Left lobe of liver (tissue), 2 donors: Measurements from ENCODE around the gene ILKAP. TPM values are rescaled to one million over a fixed set of nuclear protein-coding genes. Genes with fewer than 3 reads are reported as not detected.
A peak's percentile ranks its signal among the peaks of the same experiment; 100 is the strongest.

Source experiments
- ATAC-seq: fragments of 200-7000 bp; cut with Tn5 transposase; one replicate; pipeline ENCODE4 v1.9.1; 2020; ENCODE audit warnings: mild to moderate bottlenecking, moderate library complexity
- DNase-seq: peaks from one replicate; pipeline ENCODE4 v3.0.0-alpha.2; 2020; ENCODE audit warnings: low spot score
- total RNA-seq: library from RNA; stranded (reverse); gene quantifications from one replicate; pipeline ENCODE4 v1.2.1, GENCODE V29; 2021
- donor health status: DM: no; HTN: no; CAD: no; lungs with moderate emphysema.
- donor health status: DM: no; HTN: yes; CAD: no.

ILKAP gene
- total RNA-seq, 1 donor from 2014 or later, result 20.1 TPM

DNA sequence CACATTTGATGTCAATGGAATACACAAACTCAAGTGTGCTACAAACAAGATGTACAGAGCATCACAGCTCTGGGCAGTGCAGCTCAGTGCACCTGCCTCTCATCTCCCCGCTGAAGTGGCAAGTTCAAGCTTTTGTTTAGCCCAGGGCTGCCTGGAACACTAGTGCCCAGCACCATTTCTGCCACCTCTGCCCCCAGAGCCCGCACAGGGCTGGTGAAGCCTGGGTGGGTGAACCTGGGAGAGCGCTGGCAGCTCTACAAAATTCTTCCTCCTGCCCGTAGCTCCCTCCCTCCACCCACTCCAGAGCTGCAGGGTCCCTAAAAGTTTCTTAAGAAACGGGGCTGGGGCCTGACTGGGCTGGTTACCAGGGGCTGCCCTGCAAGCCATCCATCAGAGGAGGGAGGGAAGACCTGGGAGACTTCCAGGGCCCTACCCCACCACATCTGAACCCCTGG, 34.8 kb upstream of the ILKAP start:
- ATAC-seq (no peak), DNase-seq (no peak)

DNA sequence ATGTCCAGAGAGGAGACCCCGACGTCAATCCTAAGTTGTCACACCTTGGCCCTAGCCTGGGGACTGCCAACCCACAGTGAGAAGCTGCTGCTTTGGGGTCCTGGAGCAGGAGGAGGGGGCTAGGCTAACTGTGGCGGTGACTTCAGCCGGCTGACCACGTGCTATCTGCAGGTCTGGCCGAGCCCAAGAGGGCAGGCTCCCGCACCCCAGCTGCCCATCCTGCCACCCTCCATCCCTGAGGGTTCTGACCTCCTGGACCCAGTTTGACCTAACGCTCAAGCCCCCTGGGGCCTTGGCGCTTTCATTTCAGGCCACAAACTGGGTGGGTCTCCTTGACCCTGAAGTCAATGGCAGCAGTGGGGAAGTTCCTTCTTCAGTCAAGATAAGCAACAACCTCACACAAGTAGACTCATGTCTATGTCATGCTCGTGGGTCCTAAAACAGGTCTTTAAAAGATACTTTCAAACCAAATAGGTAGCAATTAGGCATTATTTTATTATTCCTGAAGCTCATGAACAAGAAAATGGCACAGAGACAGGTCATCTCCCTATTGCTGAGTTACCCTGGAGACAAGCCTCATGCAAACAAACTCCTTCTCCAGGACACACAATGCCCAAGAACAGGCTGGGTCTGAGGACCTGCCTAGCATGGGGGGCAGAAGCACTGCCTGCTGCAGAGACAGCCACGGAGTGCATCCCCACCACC, 34.1 kb upstream of the ILKAP start:
- DNase-seq (no peak), ATAC-seq (no peak)

DNA sequence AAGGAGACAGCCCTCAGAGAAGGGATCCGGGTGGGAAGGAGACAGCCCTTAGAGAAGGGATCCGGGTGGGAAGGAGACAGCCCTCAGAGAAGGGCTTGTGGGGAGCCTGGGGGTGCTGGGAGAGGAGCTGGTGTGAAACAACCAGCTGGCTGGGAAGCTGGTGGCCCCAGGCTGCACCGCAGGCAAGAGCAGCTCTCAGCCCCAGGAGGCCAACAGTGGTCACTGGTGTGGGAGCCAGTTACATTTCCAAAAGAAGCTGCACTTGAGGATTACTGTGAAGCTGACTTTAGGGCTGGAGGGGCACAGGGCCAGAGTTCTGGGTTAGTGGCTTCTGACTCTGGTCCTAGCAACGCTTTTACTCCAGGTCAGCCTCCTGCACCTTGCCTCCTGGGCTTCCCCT, 33.1 kb upstream of the ILKAP start:
- ATAC-seq, result no peak

DNA sequence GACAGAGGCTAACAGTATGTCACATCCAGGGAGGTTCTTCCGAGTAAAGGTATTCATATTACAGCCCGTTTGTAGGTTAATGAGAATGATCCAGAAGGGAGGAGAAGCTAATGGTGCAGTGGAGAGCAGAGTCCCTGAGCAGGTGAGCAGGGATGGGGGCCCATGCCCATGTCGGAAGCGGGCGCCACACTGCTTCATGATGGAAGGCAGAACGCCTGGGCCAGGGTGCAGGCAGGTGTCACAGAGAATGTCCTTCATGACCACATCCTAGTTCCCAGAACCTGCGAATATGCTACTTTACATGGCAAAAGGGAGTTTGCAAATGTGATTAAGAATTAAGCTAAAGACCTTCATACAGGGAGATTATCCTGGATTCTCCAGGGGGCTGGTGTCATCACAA, 32.4 kb upstream of the ILKAP start:
- ATAC-seq (no peak), DNase-seq (no peak)

More for the DNA sequence above, 33.1 kb upstream of the ILKAP start:
- DNase-seq, result no peak

DNA sequence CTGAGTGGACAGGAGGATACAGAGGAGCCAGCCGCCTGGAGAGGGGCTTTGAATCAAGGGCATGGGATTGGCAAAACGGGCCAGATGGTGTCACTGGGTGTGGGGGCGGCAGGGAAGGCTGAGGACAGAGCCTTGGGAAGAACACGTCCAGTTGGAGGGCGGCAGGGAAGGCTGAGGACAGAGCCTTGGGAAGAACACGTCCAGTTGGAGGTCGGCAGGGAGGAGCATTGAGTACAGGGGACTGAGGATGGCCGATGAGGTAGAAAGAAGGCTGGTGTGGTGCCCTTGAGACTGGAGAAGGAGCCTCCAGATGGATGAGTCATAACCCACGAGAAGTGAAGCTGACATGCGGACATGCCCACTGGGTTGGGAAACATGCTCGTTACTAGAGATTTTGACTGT, 31.8 kb upstream of the ILKAP start:
- ATAC-seq, result no peak
- no peak for DNase-seq

DNA sequence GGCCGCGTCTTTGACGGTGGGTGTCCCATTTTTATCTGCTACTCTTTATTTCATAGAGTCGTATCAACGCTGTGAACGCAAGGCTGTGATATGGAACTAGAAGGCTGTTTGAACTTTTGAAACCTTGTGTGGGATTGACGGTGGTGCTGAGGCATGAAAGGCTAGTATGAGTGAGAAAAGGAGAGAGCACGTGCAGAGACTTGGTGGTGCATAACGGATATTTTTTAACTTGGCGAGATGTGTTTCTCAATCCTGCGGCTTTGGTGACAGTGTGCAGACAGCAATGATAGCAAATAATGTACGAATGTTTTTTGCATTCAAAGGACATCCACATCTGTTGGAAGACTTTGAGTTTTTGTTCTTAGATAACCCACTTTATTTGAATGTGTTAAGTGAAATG, 30.1 kb upstream of the ILKAP start:
- ATAC-seq (no peak), DNase-seq (no peak)

DNA sequence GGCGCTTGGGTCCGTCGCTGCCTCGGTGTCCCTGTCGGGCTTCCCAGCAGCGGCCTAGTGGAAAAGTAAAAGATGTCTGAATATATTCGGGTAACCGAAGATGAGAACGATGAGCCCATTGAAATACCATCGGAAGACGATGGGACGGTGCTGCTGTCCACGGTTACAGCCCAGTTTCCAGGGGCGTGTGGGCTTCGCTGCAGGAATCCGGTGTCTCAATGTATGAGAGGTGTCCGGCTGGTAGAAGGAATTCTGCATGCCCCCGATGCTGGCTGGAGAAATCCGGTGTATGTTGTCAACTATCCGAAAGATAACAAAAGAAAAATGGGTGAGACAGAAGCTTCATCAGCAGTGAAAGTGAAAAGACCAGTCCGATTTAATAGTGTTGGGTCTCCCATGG, 28.3 kb upstream of the ILKAP start:
- no peak for DNase-seq
- ATAC-seq, result no peak

DNA sequence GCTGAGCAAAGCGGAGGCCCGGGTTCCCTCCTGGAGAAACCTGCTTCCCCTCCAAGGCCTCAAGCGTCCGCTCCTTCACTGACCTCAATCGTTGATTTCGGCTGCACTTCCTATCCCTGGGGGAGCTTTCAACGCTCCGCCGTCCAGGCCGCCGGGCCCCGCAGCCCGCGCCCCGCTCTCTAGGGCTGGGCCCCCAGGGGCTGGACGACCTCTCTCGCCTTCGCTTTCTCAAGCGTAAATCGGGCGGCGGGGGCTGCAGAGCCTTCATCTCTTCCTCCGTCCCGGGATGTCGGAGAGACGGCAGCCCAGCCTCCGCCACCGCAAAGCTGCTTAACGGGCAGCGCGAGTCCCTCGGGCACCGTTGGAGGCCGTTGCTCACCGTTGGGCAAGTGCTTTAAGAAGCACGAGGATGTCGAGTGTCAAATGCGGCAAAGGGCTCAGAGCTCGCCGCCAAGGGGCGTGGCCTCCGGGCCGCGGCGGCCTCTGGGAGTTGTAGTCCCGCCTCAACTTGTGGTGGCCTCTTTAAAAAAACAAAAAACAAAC, 27.8 kb upstream of the ILKAP start:
- ATAC-seq (peak; percentile 68), DNase-seq (no peak)

DNA sequence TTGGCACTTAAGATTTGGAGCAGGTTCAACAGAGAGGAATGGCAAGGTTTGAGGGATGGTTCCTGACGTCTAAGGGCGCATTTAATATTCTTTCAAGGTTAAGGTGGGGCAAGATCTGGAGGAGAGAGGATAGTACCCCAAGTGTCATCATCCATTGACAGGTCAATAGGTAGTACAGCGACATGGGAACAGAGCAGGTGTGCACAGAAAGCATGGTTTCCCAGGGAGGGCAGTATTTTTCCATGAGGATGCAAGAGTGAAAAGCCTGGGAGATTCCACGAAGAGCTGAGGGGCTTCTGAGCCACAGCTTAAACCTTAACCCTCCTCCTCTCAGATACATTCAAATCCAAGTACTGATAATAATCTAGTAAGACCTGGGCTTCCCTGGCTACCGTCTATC, 27.2 kb upstream of the ILKAP start:
- ATAC-seq (no peak), DNase-seq (no peak)

DNA sequence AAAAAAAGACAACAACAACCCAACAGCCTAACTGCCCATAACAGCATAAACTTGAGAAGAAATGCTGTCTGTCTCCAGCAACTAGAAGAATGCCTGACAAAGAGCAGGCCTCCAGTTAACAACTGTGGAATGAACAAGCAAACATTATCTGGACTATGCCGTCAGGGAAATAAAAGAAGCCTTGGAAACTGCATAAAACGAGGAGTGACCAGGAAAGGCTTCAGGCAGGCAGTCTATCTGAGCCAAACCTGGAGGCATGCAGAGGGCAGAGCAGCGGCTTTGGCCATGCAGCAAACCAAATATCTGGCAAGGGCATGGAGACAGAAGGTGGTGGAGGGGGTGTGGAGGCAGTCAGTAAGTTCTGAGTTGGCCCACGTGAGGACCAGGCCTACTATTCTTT, 25.2 kb upstream of the ILKAP start:
- ATAC-seq (peak; percentile 41), DNase-seq (no peak)

DNA sequence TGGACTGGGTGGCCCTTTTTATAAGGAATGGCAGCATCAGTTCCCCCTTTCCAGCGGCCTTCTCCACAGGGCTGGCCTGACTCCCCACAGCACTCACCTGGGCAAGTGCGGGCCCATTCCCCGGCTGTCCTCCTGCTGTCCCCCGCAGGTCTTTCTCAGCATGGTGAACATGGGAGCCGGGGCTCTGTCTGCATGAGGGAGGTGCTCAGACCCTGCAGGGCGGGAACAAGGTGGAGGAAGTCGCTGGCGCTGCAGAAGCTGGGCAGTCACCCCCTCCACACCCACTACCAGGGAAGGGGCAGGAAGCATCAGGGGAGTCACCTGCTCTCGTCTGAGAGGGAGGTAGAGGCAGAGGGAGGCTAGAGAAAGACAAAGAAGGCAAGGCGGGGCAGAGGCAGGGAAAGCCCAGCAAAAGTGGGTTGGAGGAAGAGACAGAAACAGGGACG, 24.1 kb upstream of the ILKAP start:
- ATAC-seq (no peak), DNase-seq (no peak)

DNA sequence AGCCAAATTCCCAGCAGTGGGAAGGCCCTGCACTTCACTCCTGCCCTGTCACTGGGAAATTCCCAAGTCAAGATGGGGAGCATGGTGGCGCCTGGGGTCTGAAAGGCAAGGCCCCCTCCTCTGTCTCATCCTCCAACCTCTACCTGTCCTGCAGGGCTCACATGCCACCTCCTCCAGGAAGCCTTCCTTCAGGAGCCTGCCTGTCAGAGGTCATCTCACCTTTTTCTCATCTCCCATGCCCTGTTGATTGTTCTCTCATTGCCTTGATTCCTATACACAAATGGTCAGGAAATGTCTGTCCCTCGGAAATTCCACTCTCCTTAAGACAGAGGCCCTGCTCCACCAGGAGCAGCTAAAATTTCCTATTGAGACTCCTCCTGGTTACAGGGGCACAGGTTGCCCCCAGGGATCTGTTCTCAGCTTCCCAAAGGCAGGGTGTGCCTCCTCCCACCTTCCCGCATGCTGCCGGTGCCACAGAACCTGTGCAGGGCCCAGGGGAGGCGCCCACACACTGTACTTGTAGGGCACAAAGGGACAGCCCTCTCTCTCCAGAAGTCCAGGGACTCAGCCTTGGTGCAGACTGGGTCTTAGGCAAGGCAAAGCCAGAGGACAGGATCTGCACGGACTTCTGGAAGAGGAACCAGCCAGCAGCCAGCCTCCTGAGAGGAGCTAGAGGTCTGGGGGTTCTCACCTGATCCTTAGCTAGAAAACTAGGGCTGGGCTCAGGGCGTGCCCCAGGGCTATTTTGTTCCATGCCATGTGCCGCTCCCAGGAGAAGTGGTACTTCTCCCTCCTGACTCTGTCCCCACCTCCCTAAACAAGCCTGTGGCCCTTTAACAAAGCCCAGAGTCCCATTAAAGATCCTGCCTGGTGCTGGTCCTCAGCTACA, 23.4 kb upstream of the ILKAP start:
- ATAC-seq, result no peak
- DNase-seq, result no peak

DNA sequence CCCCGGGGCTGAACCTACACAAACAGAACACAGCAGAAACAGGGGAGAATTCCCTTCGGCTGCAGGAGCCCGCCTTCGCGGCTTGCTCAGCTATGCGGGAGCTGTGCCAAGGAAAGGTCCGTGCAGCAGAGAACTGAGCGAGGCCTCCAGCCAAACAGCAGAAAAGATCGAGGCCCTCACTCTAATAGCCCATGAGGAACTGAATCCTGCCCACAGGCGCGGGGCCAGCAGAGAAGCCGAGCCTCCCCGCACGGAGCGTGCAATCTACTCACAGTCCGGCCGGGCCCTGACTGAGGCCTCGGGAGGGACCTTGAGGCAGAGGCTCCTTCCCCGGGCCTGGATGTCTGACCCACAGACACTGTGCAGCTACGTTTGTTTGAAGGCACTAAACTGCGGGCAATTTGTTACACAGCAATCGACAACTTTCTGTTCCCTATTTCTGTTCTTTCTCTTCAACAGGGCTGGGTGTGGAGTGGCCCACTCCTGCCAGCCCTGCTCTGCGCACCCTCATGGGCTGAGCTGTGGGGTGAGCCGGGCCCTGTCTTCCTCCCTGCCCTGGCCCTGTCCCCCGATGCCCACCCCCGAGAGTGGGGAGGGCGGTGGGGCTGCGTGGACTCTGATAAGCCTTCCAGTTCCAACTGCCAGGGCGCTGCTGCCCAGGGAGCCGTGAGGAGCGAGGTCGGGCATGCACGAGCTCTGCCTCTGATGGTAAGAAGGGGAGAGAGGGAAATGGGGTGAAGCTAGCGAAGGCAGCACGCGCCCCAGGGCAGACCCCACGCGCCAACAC, 22.6 kb upstream of the ILKAP start:
- DNase-seq (no peak), ATAC-seq (peak; percentile 23)

DNA sequence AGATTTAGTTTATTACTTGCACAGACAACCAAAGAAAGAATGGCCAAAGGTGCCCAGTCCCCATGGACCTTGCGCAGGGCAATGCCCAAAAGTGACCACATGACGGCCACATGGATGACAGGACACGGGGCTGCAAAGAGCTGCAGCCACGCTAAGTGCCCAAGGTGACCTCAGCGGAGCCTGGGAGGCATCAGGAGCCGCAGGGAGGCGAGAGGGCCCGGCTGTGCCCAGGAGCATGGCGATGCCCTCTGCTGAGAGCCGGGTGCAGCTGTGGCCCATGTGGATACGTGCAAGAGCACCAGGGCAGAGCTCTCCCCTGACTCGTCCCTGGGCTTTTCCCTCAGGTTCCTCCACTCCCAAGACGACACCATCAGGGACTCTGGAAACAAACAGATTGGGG, 21.6 kb upstream of the ILKAP start:
- DNase-seq, result no peak
- ATAC-seq, result no peak

DNA sequence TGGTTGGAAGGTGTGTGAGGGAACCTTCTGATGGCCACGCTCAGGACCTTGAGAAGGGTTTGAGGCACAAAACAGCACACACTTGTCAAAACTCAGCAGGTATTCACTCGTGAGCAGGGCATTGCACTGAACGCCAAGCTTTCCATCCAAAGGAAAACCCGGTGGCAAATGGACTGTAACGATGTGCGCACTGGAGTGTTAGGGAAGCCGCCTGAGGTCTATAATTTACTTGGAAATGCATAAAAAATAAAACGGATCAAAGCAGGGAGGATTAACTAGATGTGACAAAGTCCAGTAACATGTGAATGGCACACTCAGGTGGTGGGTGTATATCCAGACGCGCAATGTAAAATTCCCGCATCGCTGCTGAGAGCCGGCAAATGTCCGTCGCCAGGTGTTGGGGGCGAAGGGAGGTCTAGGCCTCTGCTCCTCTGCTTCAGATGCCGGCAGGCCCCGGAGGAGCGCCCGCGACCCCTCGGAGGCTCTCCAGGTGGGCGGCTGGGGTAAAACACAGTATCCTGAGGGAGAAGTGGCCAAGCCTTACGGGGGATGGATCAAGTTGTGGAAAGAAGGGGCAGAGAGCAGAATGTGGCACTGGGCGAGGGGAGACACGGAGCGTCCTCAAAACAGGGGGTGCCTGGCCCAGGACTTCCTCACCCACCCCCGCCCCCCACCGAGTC, 21.0 kb upstream of the ILKAP start:
- ATAC-seq, result no peak

DNA sequence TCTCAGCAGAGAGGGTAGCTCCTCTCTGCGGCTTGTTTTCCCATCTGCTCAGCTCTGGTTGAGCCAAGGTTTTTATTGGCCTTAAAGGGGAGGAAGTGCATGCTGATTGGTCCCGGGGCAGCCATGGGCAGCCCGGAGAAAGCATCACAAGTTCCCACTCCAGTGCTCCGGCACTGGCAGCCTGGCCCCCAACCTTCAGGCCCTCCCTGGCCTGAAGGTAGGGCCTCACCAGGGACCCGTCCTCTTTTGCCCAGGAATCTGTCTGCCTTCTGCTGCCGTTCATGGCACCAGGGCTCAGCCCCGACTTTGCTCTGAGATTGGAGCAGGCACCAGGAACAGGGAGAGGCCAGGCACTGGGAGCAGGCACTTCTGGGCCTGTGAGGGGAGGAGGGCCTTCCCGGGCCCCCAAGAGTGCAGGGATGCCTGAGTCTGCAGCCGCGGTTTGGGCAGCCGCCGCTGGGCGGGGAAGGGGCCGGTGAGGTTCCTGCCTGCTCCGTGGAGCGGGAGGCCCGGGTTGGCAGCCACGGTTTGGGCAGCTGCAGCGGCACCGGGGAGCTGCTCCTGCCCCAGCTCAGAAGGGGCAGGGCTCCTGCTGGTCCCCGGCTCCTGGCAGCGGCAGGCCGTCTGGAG, 17.5 kb upstream of the ILKAP start:
- no peak for DNase-seq
- no peak for ATAC-seq

More for the DNA sequence above, 21.0 kb upstream of the ILKAP start:
- DNase-seq, result no peak

DNA sequence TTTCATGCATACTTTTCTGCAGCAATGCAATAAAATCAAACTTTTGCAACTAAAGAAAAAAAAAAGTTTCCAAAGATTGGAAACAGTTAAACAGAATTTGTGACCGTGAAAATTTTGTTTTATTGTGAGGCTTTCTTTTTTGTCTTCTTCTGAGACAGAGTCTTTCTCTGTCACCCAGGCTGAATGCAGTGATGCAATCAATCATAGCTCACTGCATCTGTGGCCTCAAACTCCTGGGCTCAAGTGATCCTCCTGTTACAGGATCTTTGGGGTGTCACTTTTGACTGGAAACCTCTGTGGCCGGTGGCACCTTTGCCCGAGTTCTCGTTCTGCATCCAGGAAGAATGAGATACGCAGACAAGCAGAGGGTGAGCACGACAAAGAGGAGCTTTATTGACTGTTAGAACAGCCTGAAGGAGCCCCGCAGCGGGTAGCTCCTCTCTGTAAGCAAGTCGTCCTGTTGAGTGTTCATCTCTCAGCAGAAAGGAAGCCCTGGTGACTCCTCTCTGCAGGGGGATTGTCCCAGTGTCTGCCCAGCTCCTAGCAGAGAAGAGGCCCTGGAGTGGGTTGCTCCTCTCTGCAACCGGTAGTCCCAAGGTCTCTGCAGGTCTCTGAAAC, 16.9 kb upstream of the ILKAP start:
- ATAC-seq (no peak), DNase-seq (no peak)

DNA sequence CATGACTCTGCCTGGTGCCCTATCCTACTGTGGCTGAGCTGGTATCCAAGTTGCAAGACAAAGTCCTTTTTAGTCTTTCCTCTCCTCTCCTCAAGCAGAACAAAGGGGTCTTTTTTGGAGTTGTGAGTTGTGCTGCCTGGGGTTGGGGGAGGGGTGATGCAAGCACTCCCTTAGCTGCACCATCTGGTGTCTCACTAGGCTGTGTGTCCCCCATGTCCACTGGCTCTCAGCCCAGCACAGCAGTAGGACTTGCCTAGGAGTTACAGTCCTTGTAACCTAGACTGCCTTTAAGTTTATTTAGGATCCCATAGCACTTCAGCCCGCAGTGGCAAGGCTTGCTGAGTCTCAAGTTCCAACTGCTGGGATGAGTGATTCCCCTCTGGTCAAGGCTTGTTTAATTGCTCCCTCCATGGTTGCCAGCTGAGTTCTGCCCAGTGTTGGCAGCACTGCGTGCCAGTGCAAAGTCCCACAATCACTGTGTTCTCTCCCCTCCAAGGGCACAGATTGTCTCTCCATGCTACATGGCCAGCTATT, 13.2 kb upstream of the ILKAP start:
- peak; percentile 98 for ATAC-seq
- peak; percentile 79 for DNase-seq

DNA sequence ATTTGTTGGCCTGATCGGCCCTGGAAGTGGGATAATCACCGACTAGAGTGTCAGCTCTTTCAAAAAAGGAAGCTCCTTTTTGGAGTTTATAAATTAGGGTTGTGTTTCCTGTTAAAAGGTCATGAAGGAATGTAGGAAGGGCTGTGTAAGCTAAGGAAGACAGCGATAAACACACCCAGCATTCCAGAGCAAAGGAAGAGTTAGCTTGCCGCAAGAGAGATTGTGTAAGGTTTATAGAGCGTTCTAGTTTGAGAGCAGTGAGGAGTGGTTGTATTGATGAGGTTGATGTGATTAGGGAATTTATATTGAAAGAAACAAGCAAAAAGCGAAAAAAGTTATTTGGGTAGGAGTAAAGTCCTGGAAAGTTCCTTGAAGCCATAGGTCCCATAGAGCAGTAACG, 3.5 kb upstream of the ILKAP start:
- DNase-seq, result no peak
- ATAC-seq, result no peak
